ENCODE results near the gene DSTN.

DSTN gene

DNA sequence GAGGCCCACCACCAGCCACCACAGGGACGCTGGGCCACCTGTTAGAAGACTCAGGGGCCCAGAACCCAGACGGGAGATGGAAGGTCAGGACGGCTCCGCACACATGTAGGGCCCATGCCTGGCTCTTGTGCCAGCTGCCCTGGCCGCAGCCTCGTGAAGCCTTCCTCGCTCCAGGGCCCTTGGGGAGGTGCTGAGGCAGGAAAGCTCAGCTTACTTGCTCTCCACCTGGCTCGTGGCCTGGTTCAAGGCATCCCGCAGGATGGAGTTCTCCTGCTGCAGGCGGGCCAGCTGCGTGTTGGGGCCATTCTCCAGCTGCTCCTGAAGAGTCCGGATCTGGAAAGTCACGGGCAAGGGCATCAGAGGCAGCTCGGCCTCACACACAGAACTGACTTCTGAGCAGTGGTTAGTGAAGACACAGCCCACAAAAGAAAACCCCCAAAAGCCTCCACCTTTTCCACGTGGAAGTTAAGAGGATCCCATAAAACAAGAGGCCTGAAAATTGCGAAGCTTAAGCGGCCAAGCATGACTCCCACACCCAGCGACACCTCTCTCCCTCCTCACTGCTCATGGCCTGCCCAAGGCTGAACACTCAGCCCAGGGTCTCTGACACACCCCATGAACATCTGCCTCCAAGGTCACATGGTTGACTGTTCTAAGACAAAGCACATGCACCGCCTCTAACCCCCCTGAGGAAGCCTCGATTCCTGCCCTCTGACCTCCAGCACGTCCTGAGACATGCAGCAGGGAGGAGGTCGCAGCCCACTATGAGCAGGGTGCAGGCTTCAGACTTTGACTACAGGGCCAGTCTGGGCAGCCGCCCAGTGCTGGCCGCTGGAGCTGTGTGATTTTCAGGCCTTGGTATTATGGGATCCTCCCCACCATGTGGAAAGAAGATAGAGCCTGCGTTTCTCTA, 65.7 kb downstream of the DSTN start:
- Histone ChIP-seq H3K9me3 (ENCODE audit: insufficient read depth, low read depth, low read length) (no peaks in the 10 kb centered on the region), H3K9ac (ENCODE audit: low read depth, low read length, poor library complexity, severe bottlenecking) (no peak overlapping the region), H3K36me3 (ENCODE audit: insufficient read depth, low read length) (peaks cover 83% of the 10 kb centered on the region; the same call in 1 of the 2 replicates), H3K79me2 (ENCODE audit: insufficient read depth, low read length) (no peaks in the 10 kb centered on the region), H3K4me1 (ENCODE audit: insufficient read depth, low read length, poor library complexity, severe bottlenecking) (no peaks in the 10 kb centered on the region), H3K4me3 (ENCODE audit: low read length, poor library complexity, severe bottlenecking) (no peak overlapping the region), H3K27me3 (ENCODE audit: insufficient read depth, low read length, poor library complexity, severe bottlenecking) (no peaks in the 10 kb centered on the region), H3K4me2 (ENCODE audit: low read depth, low read length, poor library complexity, severe bottlenecking) (no peak overlapping the region), H4K20me1 (ENCODE audit: insufficient read depth, low read length, poor library complexity, severe bottlenecking) (no peaks in the 10 kb centered on the region), H2AFZ (ENCODE audit: low read length) (no peak overlapping the region), H3F3A (ENCODE audit: low read depth) (no peaks in the 10 kb centered on the region), H3K9me2 (replicated peaks; ENCODE audit: low read depth, low read length) (no peaks in the 10 kb centered on the region)
- TF ChIP-seq EZH2phosphoT487 (IDR thresholded peaks at IDR 0.05; ENCODE audit: borderline replicate concordance), result no peak
- TF ChIP-seq, protein P1, sequence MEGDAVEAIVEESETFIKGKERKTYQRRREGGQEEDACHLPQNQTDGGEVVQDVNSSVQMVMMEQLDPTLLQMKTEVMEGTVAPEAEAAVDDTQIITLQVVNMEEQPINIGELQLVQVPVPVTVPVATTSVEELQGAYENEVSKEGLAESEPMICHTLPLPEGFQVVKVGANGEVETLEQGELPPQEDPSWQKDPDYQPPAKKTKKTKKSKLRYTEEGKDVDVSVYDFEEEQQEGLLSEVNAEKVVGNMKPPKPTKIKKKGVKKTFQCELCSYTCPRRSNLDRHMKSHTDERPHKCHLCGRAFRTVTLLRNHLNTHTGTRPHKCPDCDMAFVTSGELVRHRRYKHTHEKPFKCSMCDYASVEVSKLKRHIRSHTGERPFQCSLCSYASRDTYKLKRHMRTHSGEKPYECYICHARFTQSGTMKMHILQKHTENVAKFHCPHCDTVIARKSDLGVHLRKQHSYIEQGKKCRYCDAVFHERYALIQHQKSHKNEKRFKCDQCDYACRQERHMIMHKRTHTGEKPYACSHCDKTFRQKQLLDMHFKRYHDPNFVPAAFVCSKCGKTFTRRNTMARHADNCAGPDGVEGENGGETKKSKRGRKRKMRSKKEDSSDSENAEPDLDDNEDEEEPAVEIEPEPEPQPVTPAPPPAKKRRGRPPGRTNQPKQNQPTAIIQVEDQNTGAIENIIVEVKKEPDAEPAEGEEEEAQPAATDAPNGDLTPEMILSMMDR (conservative IDR thresholded peaks at IDR 0.05; ENCODE audit: low read length), result no peak

DNA sequence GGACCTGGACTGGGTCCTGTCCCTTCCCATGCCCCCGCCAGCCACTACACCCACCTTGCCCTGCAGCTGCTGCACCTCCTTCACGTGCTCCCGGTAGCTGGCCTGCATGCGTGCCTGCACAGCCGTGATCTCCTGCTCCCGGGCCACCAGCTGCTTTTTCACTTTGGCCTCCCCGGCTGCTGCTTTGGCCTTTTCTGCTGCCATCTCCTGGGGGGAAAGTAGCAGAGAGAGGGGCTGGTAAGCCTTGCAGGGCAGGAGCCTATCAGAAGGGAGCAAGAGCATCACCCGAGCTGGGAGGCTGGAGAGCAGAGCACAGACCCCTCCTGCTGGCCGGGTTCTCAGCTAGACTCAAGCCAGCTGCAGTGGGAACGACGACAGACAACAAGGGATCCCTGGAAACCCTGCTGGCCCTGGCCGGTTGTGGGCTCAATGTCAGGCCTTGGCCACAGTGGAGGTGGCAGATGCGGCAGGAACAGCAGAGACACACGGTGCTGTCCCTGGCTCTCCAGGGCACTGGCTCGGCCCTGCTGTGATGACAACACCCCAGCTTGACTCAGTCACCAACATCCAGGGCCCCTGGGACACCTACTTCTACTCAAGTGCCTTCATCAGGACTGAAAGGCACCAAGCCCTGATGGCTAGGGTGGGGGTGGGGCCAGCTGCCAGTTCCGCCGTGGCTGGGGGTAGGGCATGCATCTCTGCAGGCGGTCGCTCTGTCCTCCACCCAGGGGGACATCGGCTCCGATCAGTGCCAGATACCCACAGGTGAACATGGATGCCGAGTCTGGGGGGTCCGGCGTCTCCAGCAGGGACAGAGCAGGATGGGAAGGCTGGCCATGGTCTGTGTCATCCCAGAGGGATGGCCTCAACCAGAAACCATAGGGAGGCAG, 66.9 kb downstream of the DSTN start:
- H3K9me3 ChIP-seq (ENCODE audit: insufficient read depth, low read depth, low read length), result no peaks in the 10 kb centered on the region

DNA sequence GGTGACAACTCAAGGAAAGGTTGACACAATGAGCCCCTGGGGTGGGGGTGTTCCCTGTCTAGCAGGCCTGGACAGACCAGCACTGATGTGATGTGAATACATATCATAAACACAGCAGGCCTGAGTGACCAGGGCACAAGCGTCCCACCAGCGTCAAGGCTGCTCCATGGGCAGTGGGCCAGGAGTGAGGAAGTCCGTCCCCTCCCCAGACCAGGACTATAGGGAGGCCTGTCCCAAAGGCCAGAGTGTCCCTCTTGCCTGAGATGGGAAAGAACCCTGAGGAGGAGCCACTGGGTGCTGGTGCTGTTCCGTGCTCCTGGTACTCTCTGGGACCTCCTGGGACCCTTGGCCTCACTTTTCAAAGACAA, 67.5 kb downstream of the DSTN start:
- H2AFZ ChIP-seq (ENCODE audit: low read length), result no peak overlapping the region
- TF ChIP-seq, protein P1 (conservative IDR thresholded peaks at IDR 0.05; ENCODE audit: low read length), result no peak
- no peak for TF ChIP-seq EZH2phosphoT487 (IDR thresholded peaks at IDR 0.05; ENCODE audit: borderline replicate concordance)
- H3K36me3 ChIP-seq (ENCODE audit: insufficient read depth, low read length), result peaks cover 83% of the 10 kb centered on the region; the same call in 1 of the 2 replicates

More for the DNA sequence above, 66.9 kb downstream of the DSTN start:
- no peak overlapping the region for H3K4me3 ChIP-seq (ENCODE audit: low read length, poor library complexity, severe bottlenecking)
- no peaks in the 10 kb centered on the region for H3K79me2 ChIP-seq (ENCODE audit: insufficient read depth, low read length)
- no peak for TF ChIP-seq EZH2phosphoT487 (IDR thresholded peaks at IDR 0.05; ENCODE audit: borderline replicate concordance)
- TF ChIP-seq, protein P1 (conservative IDR thresholded peaks at IDR 0.05; ENCODE audit: low read length), result no peak
- H3K9ac ChIP-seq (ENCODE audit: low read depth, low read length, poor library complexity, severe bottlenecking), result no peak overlapping the region
- H2AFZ ChIP-seq (ENCODE audit: low read length), result no peak overlapping the region
- no peaks in the 10 kb centered on the region for H3K27me3 ChIP-seq (ENCODE audit: insufficient read depth, low read length, poor library complexity, severe bottlenecking)
- no peaks in the 10 kb centered on the region for H3F3A ChIP-seq (ENCODE audit: low read depth)
- H3K9me2 ChIP-seq (replicated peaks; ENCODE audit: low read depth, low read length), result no peaks in the 10 kb centered on the region
- no peaks in the 10 kb centered on the region for H3K4me1 ChIP-seq (ENCODE audit: insufficient read depth, low read length, poor library complexity, severe bottlenecking)
- no peak overlapping the region for H3K4me2 ChIP-seq (ENCODE audit: low read depth, low read length, poor library complexity, severe bottlenecking)
- peaks cover 83% of the 10 kb centered on the region; the same call in 1 of the 2 replicates for H3K36me3 ChIP-seq (ENCODE audit: insufficient read depth, low read length)
- no peaks in the 10 kb centered on the region for H4K20me1 ChIP-seq (ENCODE audit: insufficient read depth, low read length, poor library complexity, severe bottlenecking)

More for the DNA sequence above, 67.5 kb downstream of the DSTN start:
- no peak overlapping the region for H3K4me3 ChIP-seq (ENCODE audit: low read length, poor library complexity, severe bottlenecking)
- H3K9ac ChIP-seq (ENCODE audit: low read depth, low read length, poor library complexity, severe bottlenecking), result no peak overlapping the region
- H3K4me1 ChIP-seq (ENCODE audit: insufficient read depth, low read length, poor library complexity, severe bottlenecking), result no peaks in the 10 kb centered on the region
- no peaks in the 10 kb centered on the region for H3K27me3 ChIP-seq (ENCODE audit: insufficient read depth, low read length, poor library complexity, severe bottlenecking)
- H3K9me2 ChIP-seq (replicated peaks; ENCODE audit: low read depth, low read length), result no peaks in the 10 kb centered on the region
- H3K79me2 ChIP-seq (ENCODE audit: insufficient read depth, low read length), result no peaks in the 10 kb centered on the region
- H3F3A ChIP-seq (ENCODE audit: low read depth), result no peaks in the 10 kb centered on the region
- no peaks in the 10 kb centered on the region for H3K9me3 ChIP-seq (ENCODE audit: insufficient read depth, low read depth, low read length)
- no peak overlapping the region for H3K4me2 ChIP-seq (ENCODE audit: low read depth, low read length, poor library complexity, severe bottlenecking)
- no peaks in the 10 kb centered on the region for H4K20me1 ChIP-seq (ENCODE audit: insufficient read depth, low read length, poor library complexity, severe bottlenecking)

Data from Loucy (cell line).